CD4-positive, alpha-beta T cell treated with Interleukin-6 at 100 ng/mL for 8 hours (primary cell): ENCODE measurements around the gene TRAF2.
A peak's percentile ranks its signal among the peaks of the same experiment; 100 is the strongest.

Experiments used
- DNase-seq: peaks from one replicate; pipeline ENCODE4 v3.0.0-alpha.2; 2020; ENCODE audit warnings: mixed read lengths, low spot score

TRAF2 gene

GRCh38 chr9:136847088-136847825, 39.1 kb upstream of the TRAF2 start:
- no peak for DNase-seq

GRCh38 chr9:136847826-136848392, 38.4 kb upstream of the TRAF2 start:
- DNase-seq, result peak; percentile 52

- DNase-seq, result no peak
Measured at GRCh38 chr9:136848393-136849037, 37.8 kb upstream of the TRAF2 start.

- DNase-seq, result peak; percentile 97
Measured at GRCh38 chr9:136849038-136849959, 37.0 kb upstream of the TRAF2 start, which contains the start of gene PHPT1. Gene PHPT1, plus strand, starts transcription at chr9:136849409. Its CDS starts 22 bp downstream, at chr9:136849431.

GRCh38 chr9:136849960-136850865, 36.1 kb upstream of the TRAF2 start:
- DNase-seq, result no peak

GRCh38 chr9:136850866-136851775, 35.2 kb upstream of the TRAF2 start:
- DNase-seq, result no peak

GRCh38 chr9:136851941-136852663, 34.2 kb upstream of the TRAF2 start, which contains the start of gene MAMDC4:
Gene MAMDC4, plus strand, starts transcription at chr9:136852346. Its CDS starts 71 bp downstream, at chr9:136852417.
- DNase-seq, result no peak

- DNase-seq, result no peak
Measured at GRCh38 chr9:136852664-136853595, 33.4 kb upstream of the TRAF2 start.

GRCh38 chr9:136853596-136854112, 32.7 kb upstream of the TRAF2 start:
- DNase-seq, result no peak

- DNase-seq, result no peak
Measured at GRCh38 chr9:136854113-136854841, 32.0 kb upstream of the TRAF2 start.

GRCh38 chr9:136854842-136855460, 31.4 kb upstream of the TRAF2 start:
- DNase-seq, result no peak

- no peak for DNase-seq
Measured at GRCh38 chr9:136855461-136856078, 30.7 kb upstream of the TRAF2 start.

GRCh38 chr9:136856079-136856476, 30.2 kb upstream of the TRAF2 start:
- no peak for DNase-seq

- no peak for DNase-seq
Measured at GRCh38 chr9:136856541-136857141, 29.7 kb upstream of the TRAF2 start.

- no peak for DNase-seq
Measured at GRCh38 chr9:136857166-136857565, 29.1 kb upstream of the TRAF2 start.
